Uterus (tissue), 2 donors: Measurements from ENCODE around the gene FBN1.

Experiments used
- CTCF ChIP-seq, 4 experiments: fragments of 200-600 bp in 2 of 4; fragments of 450-650 bp in 2 of 4; sonication (generic) in 2 of 4; IDR thresholded peaks; one replicate each; pipeline ENCODE4 v1.5.1; 2016 to 2019; ENCODE audit warnings: antibody characterized with exemption in 4 of 4, mild to moderate bottlenecking in 2 of 4, moderate library complexity in 1 of 4
- POLR2A ChIP-seq, 2 donors: fragments of 450-650 bp; IDR thresholded peaks; one replicate each; pipeline ENCODE4 v1.6.1; 2016; ENCODE audit warnings: antibody characterized with exemption in 2 of 2, mild to moderate bottlenecking in 1 of 2, moderate library complexity in 1 of 2

- no peak for TF ChIP-seq POLR2A (IDR thresholded peaks at IDR 0.05)
- TF ChIP-seq CTCF (IDR thresholded peaks at IDR 0.05), result no peak
Measured at GRCh38 chr15:48411971-48412591, 233.4 kb downstream of the FBN1 start.
